NCI-H446 treated with DMSO at 0.1 percent for 48 hours (cell line): ENCODE data around the gene KCNA4.
"Not testable (repeated sequence)": the region's sequence is repeated elsewhere in the genome, so short reads cannot be mapped to it uniquely, and the experiment has no call there.

ENCODE experiments used
- DNase-seq: peaks from one replicate; lab custom pipeline; 2025; lab: John Stamatoyannopoulos, UW

Gene KCNA4

DNA sequence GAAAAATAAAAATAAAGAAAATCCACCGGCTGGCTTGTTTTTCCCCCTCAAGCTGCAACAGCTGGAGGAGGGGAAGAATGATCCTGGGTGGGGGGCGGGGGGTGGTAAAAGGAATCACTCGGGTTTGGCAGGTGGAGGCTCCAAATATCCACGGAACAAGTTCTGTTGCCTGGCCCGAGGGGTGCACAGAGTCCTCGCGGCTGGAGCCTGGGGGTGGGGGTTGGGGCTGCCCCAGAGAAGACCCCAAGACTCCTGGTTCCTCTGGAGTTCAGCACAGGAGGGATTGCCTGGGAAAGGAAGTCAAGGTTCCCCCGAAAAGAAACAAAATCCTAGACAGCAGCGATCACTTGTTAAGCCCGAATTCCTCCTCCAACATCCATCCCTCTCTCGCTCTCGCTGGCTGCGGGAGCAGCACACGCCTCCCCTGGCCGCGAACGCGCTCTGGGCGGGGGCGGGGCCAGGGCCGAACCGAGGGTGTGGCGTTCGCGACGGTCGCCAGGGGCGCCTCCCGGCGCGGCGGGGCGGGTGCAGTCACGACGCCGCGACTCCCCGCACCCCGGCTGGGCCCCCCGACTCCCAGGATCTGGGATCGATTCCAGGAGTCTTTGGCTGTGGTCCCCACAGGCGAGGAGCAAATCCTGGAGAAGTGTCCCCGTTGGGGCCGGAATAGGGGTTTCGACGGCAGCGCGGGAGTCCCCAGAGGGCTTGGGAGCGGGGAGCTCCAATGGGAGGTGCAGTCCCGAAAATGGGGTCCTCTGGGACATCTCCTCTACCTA lies at the start of gene KCNA4:
TSS of gene KCNA4 (minus strand) at position 443 of the 776 bp plus-strand sequence. CDS start 4,352 bp downstream, outside the sequence.
- no peak for DNase-seq

DNA sequence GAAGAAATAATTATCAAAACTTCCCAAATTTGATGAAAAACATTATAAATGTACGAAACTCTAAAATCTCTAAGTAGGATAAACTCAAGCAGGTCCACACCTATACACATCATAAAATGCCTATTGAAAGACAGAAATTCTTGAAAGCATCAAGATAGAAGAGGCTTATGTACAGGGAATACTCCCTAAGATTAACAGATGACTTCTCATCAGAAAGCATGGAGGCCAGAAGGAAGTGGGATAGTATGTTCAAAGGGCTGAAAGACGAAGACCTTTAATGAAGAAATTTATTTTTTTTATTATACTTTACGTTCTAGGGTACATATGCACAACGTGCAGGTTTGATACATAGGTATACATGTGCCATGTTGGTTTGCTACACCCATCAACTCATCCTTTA lies 45.3 kb upstream of the KCNA4 start:
- DNase-seq = no peak

DNA sequence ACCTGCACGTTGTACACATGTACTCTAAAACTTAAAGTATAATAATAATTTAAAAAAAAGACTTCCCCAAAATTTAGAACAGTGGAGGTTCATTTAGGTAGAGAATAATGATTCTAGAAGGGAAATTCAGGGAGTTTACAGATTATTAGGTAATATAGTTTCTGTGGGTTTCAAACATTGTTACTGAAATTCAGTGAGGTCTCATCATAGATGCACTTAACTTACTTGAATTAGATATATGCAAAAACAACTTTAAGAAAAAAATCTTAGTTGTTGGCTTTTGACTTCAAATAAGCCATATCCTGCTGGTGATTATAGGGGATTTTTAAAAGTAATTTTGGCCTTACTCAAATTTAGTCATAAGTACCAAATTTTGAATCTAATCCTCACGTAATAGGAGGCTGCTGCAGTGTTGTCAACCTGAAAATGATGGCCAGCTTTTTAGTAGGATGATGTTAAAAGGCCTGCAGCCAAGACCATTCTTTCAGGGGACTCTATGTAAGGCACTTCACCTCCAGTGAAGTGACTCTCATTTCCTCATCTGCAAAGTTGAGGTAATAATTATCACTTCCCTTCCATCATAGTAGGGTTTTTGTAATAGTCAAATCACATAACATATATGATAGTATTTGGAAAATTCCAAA lies 42.5 kb upstream of the KCNA4 start:
- DNase-seq = no peak

DNA sequence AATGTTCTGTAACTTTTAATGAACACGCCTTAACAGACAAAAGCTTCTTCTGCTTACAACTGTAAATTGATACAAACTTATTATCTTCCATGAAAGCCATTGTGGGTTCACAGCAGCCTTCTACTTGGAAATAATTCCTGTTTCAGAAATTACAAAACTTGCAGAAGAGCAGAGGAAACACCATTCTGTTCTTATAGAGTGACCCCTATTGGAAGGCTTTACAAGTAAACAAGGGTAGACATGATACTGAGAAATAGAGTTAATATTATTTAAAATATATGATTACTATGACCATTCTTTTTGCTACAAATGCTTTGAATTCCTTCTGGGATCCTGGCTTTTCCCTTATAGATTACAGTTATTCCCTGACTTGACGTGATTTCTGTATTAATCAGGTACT lies 32.4 kb upstream of the KCNA4 start:
- no peak for DNase-seq

DNA sequence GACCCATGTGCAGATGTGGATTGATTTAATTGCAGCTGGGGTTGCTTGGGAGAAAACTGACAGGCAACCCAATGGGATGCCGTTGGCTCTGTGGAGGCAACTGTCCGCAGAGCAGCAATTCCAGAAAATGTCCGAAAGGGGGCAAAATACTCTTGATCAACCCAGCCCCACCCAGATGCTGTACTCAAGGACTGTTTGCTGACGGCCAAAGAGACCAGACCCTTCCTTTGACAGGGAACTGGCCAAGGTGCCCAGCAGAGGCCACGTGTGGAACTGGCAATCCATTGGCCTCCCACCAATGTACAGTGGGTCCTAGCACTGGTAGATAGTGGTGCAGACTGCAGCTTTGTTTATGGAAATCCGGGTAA lies 29.7 kb upstream of the KCNA4 start:
- DNase-seq = no peak

DNA sequence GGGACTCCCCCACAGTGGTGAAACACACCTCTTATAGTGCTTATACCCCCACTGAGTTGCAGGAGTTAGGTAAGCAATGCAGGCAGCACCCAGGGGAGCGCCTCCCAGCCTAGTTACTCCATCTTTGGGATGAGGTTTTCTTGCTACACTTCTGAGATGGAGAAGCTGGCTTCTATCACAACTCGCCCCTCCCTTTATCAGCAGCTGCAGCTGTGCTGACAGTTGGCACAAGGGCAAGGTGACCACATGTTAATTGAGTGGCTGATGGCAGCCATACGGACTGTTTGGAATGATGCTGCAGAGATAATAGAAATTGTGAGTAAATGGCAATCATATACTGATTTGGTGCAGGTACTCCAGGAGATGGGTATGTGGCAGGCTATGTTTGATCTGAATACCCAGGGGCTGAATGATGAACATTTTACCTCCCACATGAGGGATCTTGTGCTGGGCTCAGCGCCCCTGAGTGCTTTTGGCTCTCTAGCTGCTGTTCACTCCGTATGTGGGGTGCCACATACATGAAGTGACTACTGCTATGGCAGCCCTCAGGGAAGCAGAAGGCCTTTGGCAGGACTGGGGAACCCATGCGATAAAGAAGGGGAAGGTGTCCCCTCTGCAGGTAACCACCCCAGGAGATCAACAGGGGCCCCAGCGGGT lies 29.2 kb upstream of the KCNA4 start:
- no peak for DNase-seq

DNA sequence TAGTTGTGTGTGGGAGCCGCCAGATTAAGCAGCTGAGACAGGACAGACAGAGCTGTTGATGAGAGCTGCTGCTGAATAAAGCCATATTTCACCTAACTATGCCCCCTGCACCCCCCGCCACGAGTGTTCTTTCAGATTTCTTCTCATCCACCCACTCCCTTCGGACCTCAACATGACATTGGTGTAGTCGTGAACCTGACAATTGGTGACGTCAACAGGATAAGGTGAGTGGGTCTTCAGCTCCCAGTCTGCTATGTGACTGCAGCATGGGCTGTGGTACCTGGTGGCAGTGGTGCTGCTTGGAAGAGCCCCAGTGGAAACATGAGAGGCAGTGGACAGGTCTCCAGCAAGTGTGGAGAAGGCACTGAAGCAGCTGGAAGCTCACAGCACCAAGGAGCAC lies 28.3 kb upstream of the KCNA4 start:
- no peak for DNase-seq

DNA sequence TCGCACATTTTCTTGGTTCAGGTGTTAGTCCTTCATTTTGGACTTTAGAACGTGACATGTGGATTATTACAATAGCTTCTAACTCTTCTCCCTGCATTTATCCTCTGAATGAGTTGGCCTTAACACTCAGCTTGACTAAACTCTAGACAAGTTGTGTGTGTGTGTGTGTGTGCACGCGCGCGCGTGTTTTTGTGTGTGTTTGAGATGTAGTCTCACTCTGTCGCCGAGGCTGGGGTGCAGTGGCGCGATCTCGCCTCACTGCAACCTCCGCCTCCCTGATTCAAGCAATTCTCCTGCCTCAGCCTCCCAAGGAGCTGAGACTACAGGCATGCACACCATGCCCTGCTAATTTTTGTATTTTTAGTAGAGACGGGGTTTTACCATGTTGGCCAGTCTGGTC lies 24.3 kb upstream of the KCNA4 start:
- DNase-seq = no peak

DNA sequence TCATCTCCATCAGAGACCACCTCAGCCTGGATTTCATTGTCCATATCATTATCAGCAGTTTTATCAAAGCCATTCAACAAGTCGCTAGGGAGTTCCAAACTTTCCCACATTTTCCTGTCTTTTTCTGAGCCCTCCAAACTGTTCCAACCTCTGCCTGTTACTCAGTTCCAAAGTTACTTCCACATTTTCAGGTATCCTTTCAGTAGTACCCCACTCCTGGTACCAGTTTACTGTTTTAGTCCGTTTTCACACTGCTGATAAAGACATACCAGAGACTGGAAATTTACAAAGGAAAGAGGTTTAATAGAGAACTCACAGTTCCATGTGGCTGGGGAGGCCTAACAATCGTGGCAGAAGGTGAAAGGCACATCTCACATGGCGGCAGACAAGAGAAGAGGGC lies 17.9 kb upstream of the KCNA4 start:
- not testable (repeated sequence) for DNase-seq

DNA sequence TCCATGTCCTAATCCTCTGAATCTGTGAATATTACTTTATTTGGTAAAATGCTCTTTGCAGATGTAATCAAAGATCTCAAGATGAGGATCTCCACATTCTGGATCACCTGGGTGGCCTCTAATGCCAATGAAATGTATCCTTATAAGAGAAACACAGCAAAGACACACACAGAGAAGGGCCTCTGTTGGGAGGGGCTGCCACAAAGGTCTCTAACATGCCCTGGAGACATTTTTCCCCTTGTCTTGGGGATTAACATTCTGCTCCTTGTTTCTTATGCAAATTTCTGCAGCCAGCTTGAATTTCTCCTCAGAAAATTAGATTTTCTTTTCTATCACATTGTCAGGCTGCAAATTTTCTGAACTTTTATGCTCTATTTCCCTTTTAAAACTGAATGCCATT lies 17.3 kb upstream of the KCNA4 start:
- DNase-seq = not testable (repeated sequence)

DNA sequence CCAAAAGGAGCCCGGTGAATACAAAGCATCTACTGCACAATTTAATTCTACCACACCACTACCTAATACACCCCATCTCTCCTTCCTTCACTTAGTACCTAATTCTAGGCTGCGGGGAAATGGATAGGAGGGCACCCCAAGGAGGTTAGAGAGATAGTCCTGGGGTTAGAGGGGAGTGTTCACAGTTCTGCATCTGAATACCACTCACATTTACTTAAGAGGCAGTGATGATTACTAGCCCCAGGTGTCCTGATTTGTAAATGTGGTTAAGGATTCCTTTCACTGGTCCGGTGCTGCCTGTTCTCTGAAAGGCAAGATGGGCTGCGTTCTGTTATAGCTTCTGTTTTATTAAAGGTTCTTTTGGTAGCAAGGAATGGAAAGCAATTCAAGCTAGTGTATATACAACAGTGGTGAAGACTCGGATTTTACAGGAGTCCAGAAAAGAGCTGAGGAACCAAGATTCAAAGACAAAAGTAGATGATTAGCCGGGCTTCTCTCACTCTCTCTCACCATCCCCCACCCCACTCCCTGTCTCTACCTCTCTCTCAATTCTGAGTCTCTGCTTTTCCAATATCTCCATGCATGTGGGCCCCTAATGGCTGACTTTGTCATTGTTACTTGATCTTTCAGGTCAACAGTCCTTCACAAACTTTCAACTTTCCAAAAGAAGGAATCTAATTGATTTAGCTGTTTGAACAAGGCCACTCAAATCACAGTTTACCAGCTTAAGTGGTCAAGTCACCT lies 8.7 kb upstream of the KCNA4 start:
- no peak for DNase-seq

DNA sequence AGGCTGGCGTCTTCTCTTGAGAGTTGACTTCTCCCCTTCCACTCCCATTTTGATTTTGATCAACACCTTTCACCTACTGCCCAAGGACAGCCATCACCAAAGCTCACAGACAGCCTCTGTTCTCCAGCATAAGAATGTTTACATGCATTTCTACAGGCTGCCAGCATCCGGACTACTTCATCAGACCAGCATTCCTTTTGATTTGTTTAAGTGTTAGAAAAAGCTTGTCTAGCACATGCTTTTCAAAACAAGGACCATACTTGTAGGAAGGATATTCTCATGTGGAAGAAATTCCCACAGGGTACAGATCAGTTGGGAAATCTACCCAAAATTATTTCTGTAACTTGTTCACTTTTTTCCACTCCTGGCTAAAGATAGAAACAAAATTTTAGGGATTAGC lies 6.2 kb upstream of the KCNA4 start:
- no peak for DNase-seq

DNA sequence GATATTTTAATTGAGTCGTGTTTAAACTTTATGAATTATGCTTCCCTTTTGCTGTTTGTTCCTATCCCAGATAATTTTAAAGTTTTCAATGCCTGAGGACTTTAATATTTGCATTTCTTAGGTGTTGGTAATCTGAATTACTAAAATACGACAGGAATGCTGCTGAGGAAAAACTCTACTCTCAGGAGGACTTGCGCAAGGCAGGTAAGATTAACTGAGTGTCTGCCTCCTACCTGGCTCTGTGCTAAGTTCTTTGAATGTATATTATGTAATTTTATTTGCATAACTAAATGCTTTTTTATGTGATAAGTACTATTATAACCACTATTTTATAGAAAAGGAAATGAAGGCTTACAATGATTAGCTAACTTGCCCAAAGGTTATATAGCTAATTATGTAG lies 2.7 kb upstream of the KCNA4 start:
- no peak for DNase-seq

DNA sequence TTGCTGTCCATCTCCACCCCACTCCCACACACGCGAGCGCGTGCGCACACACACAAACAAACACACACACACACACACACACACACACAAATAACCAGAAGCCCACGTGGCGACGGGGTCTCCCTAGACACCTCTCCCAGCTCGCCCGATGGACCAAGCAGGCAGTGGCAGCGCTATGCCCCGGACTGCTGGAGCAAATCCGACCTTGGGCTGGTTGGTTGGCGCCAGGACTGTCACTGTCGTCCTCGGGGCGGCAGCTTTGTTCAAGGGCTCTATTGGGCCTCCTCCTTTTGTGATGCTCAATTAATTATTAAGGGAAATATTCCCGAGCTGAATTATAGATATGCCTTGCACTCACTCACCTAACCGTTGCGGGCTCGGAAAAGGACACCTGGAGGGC lies 1.7 kb upstream of the KCNA4 start:
- no peak for DNase-seq

DNA sequence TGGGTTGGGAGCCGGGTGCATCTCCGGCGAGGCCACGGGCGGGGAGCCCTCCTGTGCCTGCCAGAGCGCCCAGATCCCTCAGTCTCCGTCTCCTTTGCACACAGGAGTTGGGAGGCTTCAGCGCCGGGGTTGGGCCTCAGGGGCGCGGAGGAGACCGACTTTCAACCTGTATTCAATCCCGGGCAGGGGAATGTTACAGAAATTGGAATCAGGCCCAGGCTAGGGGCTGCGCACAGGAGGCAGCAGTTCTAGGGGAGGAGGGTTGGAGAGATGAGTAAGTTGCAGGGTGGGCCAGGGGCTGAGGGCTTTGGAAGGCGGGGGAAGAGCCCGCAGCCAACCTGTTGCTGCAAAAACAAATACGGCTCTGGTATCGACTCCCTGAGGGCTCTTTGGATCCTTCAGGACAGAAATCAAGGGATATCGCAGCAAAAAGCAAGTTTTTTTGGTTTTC lies 640 bp upstream of the KCNA4 start:
- DNase-seq = no peak

DNA sequence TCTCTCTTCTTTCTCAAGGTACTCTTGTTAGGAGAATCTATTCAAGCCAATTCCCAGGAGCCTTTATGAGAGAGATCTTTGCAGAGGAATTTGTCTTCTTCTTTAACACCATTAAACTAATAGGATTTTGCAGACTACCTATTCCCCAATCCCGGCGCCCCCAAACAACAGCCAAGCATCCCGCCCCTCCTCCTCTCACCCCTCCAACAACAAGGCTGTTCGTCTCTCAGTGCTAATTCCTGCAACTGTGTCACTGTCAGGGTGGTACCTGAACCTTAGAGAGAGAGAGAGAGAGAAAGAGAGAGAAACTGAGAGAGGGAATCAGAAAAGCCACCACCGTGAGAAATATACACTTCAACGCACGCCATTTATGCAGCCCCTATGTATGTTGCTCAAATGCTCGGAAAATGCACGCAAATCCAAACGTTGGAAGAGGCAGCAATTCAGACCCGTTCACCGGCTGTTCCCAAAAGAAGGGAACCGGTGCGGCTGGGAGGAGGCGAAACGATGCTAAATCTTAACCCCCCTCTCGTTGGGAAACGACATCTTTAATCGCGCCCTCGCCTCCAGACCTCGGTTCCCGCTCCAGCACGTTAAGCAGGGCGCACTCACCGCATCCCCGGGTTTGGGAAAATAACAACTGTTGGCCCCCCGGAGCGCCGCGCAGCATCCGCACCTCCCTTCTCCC lies 961 bp downstream of the KCNA4 start:
- DNase-seq = no peak

DNA sequence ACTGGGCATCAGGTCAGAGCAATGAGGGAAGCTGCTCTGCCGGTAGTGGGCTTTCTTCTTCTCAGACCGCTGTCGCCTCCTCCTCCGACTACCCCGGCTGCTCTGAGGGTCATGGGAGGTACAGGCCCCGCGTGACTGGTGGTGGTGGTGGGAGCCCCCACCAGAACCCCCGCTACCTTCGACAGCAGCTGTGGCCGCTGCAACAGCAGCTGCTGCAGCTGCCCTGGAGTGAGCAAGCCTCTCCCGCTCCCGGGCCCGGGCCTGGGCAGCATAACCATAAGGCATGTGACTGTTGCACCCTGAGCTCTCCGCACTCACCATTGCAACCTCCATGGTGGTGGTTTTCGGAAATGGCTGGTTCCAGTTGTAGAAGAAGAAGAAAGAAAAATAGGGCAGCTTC lies 4.5 kb downstream of the KCNA4 start:
- no peak for DNase-seq

DNA sequence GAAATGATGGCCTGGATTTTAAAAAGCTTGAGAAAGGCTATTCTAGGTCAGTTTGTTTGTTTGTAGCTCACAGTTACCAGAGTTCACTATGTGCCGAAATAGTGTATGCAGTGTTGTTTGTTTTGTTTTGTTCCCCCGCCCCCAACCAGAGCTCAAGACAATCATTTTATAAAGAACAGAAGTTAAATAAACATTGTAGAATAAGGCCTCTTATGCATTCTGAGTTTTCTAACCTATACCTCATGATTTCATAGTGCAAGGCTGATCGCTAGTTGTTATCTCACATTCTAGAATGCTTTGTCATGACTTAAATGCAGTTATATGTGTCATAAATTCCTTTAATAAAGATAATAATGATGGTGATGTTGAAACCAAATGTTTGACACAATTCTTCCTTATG lies 7.8 kb downstream of the KCNA4 start:
- no peak for DNase-seq

DNA sequence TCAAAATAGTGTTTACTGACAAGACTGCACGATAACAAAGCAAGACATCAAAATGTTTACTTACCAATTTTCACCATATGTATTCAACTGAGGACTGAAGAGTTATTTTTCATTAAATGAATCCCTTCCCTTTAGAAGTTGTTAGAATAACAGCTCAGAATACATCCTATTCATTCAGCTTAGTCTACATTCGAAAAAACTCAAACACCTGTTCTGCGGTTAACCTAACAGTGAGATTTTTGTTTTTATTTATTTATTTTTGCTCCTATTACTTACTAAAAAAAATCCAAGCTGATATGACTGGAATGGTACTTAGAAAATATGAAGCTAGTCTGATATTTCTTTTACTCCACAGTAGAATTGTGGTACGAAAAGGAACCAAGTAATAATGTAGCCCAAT lies 10.0 kb downstream of the KCNA4 start:
- DNase-seq = no peak

DNA sequence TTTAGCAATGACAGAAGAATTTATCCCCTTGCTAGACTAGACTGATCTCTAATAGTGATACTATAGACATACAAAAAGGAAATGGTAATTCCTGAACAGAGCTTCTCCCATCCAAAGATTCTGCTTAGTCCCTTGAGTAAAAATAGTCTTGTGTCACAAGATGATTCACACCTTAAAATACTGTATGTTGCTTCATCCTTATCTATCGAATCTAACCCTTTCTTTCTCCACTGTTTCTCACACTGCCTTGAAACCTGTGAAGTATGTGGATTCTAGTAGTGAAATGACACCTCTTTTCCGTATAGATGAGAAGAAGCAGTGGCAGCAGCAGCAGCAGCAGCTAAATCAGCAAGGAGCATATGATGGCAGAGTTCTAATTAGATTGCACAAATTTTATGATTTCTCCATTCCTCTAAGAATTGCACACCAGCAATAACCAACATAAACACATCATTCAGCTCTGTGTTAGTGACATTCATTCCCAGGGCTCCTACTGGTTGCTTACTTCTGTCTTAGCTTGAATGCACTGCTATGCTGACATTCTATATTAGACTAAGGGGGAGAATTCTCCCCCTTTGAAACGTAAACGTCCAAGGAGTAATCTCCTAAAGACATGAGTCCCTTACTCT lies 14.6 kb downstream of the KCNA4 start:
- DNase-seq = no peak

DNA sequence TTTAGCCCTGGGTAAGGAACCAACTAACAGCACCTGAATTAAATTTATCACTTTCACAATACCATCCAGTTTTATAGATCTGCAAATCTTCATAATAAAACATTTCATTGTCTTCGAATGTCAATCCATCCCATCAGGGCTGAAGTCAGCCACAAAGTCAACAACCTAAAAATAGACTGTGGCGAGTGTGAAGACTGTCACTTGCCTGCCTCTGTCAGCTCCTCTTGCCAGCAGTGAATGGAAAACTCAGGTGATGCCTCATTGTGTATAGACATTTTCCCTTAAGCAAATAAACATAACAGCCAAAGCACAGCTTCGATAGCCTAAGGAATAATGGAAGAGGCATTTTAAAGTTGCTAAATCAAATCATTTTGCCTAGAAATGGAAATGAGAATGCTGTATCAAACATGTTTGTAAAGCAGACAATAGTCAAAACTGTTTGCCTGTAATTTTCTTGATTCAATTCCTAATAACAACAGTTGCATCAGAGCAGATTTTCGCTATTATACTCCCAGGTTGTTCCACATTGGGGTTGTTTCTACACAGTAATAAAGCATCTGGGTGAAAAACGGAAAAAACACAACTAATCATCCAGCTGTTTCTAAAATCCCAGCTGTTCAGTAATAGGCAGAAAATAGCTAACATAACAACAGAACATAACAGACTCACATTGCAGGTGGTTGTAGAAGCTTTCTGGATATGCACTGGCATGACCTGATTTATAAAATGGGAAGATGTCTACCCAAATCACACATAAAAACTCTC lies 15.7 kb downstream of the KCNA4 start:
- DNase-seq = no peak
